NCI-H1105 (cell line): ENCODE data around the gene SGCA.

Source experiments
- DNase-seq: peaks from one replicate; lab custom pipeline; 2025; lab: John Stamatoyannopoulos, UW

SGCA gene

GRCh38 chr17:50194934-50195865, 29.4 kb downstream of the SGCA start:
- no peak for DNase-seq

DNA sequence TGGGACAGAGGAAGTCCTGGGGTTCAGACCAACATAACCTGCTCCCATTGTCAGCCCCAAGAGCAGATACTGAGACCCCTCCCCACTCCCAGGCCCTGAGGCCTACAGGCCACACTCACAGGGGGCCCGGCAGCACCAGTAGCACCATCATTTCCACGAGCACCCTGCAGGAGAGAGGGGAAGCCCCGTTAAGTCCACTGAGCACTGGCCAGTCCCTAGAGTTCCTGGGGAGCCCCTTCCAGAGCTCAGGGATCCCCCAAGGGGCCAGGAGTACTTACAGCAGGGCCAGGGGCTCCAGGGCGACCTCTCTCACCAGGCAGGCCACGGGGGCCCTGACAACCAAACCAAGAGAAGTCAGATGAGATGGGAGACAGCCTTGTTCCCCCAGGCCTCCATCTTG, 30.2 kb downstream of the SGCA start:
- no peak for DNase-seq

DNA sequence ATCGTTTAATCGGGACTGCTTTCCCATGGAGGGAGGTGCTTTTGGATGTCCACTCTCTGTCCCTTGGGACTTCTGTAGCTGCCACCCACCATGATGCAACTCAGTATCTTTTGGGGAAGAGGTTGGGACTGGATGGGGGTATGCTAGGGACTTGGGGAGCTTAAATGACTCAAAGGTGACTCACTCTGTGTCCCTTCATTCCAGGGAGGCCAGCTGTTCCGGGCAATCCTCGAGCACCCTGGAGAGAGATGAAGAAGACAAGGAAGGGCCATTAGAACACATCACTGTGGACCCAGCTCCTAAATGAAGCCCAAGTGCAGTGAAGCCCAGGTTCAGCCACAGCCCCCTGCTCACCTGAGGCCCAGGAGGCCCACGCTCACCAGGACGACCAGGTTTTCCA, 31.0 kb downstream of the SGCA start:
- no peak for DNase-seq

DNA sequence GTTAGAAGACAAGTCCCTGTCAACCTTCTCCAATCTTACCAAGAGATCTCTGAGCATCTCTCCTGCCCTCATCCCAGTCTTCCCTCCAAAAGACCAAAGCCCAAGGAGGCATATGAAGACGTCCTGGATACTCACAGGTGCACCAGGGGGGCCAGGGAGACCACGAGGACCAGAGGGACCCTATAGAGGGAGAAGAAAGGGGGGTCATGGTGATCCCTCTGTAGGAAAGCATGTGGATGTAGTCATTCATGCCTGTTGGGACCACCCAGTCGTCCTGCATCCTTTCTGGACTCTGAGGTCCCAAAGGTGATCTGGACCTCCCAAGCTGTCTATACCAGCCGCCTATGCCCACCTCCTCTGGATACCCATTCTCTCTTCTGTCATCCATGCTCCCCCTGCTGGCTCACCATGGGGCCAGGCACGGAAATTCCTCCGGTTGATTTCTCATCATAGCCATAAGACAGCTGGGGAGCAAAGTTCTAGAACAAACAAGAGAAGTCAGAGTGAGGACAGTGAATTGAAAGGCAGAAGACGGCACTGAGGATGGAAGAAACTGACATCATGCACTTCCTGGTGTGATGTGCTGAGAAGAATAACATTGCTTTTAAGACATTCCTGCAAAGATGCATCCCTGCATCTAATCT, 32.3 kb downstream of the SGCA start:
- DNase-seq = peak; percentile 6

- no peak for DNase-seq
These were observed 33.5 kb downstream of the SGCA start for GRCh38 chr17:50199211-50199802.

GRCh38 chr17:50199803-50200456, 34.1 kb downstream of the SGCA start:
- peak; percentile 74 for DNase-seq

DNA sequence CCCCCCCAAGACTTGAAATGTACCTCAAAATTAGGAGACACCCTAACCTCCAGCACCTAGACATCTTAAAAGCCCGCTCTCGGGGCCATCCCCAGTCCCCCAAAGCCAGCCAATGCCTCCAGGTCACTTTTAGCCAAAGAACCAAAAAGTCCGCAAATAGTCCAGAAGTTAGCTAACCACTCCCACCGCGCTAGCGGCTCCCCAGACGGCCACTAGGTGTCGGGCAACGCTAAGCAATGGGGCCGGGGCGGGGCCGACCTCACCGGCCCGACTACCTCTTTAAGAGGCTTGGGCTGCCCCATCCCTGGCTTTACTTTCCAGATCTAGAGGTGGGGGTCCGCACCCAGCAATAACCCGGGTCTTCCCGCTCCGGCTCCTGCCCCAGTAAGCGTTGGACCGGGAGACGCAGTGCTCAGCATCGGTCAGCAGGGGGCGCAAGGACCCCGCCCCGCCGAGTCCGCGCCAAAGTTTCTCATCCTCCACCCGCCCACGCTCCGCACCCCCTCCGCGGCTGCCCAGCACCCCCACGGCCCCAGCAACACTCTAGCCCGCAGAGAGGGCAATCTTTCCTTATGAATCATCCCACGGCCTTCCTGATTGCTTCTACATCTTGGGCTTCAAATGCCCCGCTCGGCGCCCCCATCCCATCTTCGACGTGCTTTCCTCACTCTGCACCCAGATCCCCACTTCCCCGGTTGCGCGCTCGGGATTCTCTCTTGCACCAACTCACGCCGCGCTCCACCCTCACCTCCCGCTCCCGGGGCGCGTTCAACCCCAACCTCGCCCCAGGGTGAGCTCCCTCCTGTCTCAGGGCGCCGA, 34.9 kb downstream of the SGCA start:
- peak; percentile 76 for DNase-seq

GRCh38 chr17:50201276-50201854, 35.6 kb downstream of the SGCA start, which contains the start of gene COL1A1:
COL1A1 (minus strand) TSS chr17:50201631; CDS start chr17:50201513, 118 bp downstream.
- no peak for DNase-seq

DNA sequence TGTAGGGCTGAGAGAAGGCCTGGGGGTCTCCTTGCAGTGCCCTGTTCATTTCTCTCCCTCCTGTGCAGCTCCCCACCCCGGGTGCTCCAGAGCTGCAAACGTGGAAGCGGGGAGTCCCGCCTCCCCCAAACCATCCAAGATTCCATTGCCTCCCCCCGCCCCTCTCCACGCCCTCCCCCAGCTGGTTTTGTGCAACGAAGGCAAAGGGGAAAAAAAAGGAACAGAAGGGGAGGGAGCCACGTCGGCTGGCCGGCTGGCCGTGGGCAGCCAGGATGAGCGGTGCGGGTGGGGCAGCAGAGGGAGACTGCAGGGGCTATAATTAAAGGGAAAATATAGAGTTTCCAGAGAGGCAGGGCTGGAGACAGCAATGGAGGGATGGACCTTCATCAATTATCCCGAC, 37.3 kb downstream of the SGCA start:
- DNase-seq = no peak

- DNase-seq = no peak
These were observed 38.0 kb downstream of the SGCA start for GRCh38 chr17:50203604-50204345.

GRCh38 chr17:50204431-50204830, 38.6 kb downstream of the SGCA start:
- DNase-seq = no peak

GRCh38 chr17:50205111-50205962, 39.5 kb downstream of the SGCA start:
- no peak for DNase-seq

DNA sequence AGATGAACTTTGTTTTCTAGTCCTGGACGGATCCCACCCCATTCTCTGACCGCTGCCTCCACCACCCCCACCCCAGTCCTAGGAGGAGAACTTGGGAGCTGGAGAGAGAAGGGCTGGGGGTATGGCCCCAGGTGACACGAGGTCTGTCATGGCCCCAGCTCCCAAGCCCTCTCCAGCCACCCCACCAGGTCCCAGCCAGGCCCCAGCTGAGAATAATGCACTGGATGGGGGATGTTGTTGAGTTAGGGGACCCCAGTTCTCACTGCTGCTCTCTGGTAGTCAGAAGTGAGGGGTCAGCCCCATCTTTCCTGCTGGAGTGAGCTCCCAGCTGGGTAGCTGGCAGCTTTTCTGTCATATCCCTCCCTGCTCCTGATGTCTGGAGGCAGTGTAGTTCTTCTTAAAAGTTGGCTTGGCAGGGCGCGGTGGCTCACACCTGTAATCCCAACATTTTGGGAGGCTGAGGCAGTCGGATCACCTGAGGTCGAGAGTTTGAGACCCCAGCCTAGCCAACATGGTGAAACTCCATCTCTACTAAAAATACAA, 40.2 kb downstream of the SGCA start:
- DNase-seq = no peak

DNA sequence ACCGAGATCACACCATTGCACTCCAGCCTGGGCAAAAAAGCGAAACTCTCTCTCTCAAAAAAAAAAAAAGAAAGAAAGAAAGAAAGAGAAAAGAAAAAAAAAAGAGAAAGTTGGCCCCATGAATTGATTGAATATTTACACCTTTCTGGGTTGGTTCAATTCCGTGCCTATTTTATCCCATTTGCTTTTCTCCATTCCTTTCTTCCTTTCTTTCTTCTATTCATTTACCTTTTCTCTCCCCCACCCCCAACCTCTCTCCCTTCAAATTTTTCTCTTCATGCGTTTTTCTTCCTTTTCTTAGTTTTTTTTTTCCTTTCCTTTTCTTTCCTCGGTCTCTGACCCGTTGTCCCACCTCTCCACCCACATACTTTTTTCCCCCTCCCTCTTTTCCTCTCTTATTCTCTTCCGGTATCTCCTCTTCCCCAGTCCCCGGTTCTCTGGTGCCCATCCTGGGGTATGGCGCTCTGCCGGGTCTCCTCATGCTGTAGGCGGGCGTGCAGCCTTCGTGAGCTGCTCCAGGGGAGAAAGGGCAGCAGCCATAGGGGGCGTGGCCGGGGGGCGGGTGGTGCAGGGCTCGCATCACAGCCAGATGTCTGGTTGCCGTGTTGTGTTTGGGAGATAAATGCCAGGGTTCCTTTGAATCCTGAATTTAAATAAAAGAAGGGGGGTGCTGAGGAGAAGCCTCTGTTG, 40.9 kb downstream of the SGCA start:
- peak; percentile 40 for DNase-seq

DNA sequence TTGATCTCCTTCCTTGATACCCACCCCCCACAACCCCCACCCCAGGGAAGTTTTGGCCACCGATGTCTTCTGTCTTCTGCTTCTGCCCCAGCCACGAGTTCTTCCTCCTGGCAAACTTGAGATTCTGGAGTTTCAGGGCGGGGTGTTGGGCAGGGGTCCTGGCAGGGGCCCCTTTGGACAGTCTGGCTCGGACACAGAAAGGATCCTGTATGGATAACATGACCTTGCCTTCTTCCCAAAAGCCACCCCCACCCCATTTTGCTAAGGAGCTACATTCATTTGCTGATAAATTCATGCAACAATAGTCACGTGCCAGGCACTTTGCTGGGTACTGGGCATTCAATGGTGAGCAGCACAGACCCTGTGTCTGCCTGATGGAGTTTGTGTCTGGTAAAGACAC, 41.5 kb downstream of the SGCA start:
- no peak for DNase-seq

- no peak for DNase-seq
These were observed 42.2 kb downstream of the SGCA start for GRCh38 chr17:50207792-50208567.

DNA sequence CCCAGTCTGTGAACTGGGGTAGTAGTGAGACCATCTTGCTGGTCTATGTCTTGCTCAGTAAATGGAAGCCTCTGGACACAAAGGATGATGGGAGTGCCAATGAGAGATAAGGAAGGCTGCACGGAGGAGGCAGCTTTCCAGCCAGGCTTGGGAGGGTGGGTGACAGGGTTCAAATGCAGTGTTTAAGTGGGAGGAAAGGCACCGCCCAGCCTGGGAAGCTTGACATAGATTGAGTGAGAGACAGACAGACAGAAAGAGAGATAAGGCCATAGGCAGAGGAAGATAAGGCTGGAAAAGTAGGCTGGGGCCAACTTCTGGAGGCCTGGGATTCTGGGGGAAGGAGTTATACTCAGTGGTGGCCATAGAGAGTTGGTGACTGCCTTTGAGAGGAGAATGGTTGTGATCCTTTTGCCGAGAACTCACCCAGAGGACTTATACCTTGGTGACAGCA, 42.8 kb downstream of the SGCA start:
- no peak for DNase-seq

DNA sequence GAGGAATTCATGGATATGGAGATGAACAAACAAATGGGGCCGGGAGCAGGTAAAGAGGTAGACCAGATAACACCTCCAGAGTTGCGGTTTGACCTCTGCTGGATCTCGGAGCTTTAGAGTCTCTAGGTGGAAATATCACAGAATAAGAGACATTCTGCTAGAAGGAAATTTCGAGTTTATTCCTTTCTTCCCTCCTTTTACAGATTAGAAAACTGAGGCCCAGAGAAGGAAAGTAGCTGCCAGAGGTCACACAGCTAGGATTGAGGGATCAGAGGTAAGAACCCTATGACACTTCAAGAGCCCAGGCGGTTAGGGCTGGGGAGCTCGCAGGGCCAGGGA, 43.3 kb downstream of the SGCA start:
- DNase-seq = no peak
